AG09319 (cell line): ENCODE results near the gene PPP5C.

Experiments used
- DNase-seq: peaks from one replicate; pipeline ENCODE4 v3.0.0-alpha.2; 2010; ENCODE audit warnings: low read depth; ENCODE audit errors: extremely low read depth
- TF ChIP-seq, protein P1 (sequence below): IDR thresholded peaks from 2 replicates; pipeline ENCODE4 v1.5.1; 2011; ENCODE audit warnings: low read depth, mild to moderate bottlenecking, inconsistent platforms, low read length, moderate library complexity

Gene PPP5C

DNA sequence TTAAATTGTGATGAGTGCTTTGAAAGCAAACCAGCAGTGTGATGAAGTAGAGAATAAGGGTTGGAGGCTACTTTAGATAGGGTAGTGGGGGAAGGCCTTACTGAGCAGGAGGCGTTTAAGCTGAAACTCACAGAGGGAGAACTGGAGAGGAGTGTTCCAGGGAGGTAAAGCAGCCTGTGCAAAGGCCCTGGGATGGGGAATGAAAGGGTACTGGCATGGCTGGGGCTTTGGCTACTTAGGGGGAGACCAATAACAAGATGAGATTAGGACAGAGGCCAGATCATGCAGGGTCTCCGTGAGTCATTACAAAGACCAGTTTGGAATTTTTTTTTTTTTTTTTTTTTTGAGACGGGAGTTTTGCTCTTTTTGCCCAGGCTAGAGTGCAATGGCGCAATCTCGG, 1.1 kb downstream of the PPP5C start:
- TF ChIP-seq, protein P1, sequence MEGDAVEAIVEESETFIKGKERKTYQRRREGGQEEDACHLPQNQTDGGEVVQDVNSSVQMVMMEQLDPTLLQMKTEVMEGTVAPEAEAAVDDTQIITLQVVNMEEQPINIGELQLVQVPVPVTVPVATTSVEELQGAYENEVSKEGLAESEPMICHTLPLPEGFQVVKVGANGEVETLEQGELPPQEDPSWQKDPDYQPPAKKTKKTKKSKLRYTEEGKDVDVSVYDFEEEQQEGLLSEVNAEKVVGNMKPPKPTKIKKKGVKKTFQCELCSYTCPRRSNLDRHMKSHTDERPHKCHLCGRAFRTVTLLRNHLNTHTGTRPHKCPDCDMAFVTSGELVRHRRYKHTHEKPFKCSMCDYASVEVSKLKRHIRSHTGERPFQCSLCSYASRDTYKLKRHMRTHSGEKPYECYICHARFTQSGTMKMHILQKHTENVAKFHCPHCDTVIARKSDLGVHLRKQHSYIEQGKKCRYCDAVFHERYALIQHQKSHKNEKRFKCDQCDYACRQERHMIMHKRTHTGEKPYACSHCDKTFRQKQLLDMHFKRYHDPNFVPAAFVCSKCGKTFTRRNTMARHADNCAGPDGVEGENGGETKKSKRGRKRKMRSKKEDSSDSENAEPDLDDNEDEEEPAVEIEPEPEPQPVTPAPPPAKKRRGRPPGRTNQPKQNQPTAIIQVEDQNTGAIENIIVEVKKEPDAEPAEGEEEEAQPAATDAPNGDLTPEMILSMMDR = no peak
- DNase-seq = no peak

DNA sequence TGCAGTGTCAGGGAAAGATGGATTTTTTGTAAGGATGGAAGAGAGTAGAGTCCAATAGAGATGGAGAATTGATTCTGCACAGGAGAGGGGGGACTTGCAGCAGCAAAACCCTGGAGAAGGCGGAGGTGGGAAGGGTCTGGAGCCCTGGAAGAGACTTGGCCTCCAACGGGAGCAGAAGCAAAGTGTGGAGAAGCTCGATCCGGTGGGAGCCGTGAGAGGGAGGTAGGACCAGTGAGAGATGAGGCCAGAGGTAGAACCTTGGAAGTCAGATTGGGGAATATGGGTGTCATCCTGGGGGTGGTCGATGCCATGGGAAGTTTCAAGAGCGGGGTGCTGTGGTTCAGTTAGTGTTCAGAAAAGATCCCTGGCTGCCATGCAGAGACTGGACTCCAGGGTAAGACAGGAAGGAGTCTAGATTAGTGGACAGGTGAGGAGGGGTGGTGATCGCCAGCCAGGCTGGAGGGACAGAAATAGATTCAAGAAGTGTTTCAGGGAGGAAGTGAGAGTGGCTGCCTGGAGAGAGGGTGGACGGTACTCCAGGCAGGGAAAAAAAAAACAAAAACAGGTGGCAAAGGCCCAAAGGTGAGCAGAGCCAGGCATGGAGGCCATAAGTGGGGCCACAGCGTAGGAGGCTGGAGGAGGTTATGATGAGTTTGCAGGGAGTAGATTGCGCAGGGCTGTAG, 2.6 kb downstream of the PPP5C start:
- no peak for DNase-seq
- TF ChIP-seq, protein P1 = no peak

DNA sequence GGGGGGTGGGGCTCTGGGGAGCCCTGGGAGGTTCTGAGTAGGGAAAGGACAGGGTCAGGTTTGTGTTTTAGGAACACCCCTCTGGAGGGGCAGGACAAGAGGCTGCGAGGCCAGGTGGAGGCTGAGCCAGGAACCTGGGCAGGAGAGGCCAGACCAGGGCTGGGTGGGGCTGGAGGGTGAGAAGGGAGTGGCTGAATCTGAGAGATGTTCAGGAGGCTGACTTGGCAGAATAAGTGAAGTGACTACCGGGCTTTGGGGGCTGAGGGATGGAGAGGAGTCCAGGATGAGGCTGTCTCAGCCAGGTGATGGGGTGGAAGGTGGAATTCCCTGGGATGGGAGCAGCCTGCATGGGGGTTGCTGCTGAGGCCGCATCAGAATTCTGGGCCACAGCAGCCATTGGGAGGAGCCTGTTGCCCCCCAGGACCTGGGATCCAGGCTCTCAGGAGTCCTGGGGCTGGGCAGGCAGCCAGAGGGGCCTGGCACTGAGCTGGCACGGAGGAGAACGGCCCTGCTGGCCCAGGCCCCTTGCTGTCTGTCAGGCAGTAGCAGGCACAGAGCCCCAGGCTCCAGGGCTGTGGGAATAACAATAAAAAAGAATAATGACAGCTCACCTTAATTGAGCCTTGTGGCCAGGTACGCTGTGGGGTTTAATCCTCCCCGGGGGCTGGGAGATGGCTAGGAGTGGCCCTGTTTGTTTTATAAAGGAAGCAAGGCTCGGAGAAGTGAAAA, 3.3 kb downstream of the PPP5C start:
- no peak for DNase-seq
- TF ChIP-seq, protein P1 = no peak

DNA sequence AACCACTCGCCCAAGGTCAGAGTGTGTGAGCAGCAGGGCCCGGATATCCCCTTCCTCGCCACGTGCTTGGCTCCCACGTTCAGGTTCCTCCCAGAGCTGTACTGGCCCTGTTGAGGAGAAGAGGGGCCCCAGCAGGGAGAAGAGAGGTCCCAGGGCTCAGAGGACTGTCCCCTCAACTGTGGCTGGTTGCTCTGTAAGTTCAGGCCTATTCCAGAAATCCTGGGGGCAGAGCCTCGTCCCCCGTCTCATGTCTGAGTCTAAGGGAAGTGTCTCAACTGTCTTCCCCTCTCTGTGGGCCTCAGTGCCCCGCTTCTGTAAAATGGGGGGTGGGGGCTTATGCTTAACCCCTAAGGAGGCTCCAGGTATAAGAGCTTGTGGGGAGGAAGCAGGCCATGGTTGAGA, 3.9 kb downstream of the PPP5C start:
- DNase-seq = no peak
- TF ChIP-seq, protein P1 = no peak

DNA sequence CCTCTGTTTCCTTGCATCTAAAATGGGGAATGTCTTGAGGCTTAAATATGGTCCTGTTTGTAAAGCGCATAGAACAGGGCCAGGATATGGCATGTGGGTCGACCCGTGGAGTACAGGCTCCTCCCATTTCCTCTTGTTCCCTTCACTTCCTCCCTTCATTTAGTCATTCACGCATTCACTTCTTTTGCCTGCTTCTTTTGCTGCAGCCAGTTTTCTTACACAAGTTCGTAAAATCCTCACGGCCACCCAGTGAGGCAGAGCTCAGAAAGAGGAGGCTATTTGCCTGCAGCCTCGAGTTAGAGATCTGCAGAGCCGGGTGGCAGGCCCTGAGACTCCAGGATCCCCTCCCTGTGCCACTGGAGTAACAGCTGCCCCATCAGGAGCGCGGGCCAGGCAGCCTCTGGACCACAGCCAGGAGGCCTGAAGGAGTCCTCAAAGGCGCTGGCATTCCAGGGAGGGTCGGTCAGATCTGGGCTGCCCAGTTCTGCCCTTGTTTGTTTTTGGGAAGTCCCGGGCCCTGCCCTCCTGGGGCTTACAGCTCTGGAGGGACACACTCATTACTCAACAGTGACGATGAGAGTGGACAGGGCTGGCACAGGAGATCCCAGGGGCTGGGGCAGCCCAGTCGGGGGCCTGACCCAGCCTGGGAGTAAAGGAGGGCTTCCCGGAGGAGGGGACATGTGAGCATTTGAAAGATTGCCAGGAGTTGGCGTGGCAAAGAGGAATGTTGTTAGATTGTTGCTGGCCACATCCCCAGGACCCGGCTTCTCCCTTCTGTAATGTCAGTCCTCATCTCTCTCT, 4.6 kb downstream of the PPP5C start:
- DNase-seq = no peak
- TF ChIP-seq, protein P1 = no peak

DNA sequence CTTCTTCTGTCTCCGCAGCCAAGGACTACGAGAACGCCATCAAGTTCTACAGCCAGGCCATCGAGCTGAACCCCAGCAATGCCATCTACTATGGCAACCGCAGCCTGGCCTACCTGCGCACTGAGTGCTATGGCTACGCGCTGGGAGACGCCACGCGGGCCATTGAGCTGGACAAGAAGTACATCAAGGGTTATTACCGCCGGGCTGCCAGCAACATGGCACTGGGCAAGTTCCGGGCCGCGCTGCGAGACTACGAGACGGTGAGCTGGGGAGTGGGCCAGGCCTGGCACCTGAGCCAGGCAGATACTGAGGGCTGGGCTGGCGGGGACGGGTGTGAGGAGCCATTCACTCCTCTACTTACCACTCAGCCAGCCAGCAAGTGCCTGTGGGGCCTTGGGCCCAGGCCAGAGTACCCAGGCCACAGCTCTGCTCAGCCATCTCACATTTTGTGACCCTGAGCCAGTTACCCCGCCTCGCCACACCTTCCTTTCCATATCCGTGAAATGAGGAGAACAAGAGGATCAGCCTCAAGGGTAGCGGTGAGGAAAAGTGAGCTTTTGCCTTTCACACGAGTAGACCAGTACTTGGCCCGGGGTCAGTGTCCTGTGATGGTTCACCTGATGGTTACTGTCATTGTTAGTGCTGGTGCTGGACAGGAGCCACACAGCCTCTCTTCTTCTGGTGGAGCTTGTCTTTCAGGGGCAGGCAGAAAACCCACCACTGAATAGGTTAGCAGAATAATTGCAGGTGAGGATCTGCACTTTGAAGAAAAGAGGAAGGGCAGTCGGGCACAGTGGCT, 7.0 kb downstream of the PPP5C start:
- no peak for DNase-seq
- TF ChIP-seq, protein P1 = no peak
